GM12892 (cell line): ENCODE measurements around the gene EVPLL.
"Not testable (repeated sequence)": the region's sequence is repeated elsewhere in the genome, so short reads cannot be mapped to it uniquely, and the experiment has no call there.

Experiments used
- POLR2A ChIP-seq: IDR thresholded peaks from 2 replicates; pipeline ENCODE4 v1.6.1; 2011; ENCODE audit warnings: low read depth, low read length, control low read depth
- POLR2AphosphoS5 ChIP-seq: IDR thresholded peaks from 2 replicates; pipeline ENCODE4 v1.6.1; 2011; ENCODE audit warnings: low read depth, low read length, control low read depth

DNA sequence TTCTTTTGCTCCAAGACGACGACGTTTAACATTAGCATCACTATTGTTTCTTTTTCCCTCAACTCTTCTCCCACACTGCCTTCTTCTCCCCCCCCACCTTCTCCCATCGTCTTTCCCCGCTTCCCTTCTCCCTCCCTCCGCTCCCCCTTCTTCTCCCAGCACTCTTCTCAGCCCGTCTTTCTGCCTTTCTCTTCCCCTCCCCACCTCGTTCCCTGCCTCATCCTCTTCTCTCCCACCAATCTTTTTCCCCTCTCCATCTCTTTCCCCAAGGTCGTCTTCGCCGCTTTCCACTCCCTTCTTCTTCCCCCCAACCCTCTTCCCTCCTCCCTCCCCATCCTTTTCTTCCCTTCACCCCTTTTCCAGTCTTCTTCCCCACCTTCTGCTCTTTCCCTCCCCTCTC, 33.2 kb downstream of the EVPLL start:
- not testable (repeated sequence) for TF ChIP-seq POLR2A, POLR2AphosphoS5
